Activated CD8-positive, alpha-beta memory T cell treated with anti-CD3 and anti-CD28 coated beads for 1 hour (primary cell): Measurements from ENCODE around the gene CLDN3.

Source experiments
- DNase-seq, 2 donors: peaks; one replicate each; pipeline ENCODE4 v3.0.0-alpha.2; 2020; ENCODE audit warnings: low read depth in 1 of 2; ENCODE audit errors: extremely low read depth in 1 of 2

The CLDN3 gene

GRCh38 chr7:73773700-73774517, 3.8 kb upstream of the CLDN3 start:
- DNase-seq, result no peak

- no peak for DNase-seq
Observed at GRCh38 chr7:73770860-73771670, 995 bp upstream of the CLDN3 start.

- DNase-seq, result no peak
Observed at GRCh38 chr7:73769481-73770001, 529 bp downstream of the CLDN3 start.

- DNase-seq, result no peak
Observed at GRCh38 chr7:73768641-73769480, 1.2 kb downstream of the CLDN3 start.

- DNase-seq, result no peak
Observed at GRCh38 chr7:73766556-73767229, 3.4 kb downstream of the CLDN3 start.

GRCh38 chr7:73762659-73762999, 7.4 kb downstream of the CLDN3 start:
- no peak for DNase-seq

GRCh38 chr7:73761854-73762658, 8.0 kb downstream of the CLDN3 start:
- DNase-seq, result no peak

GRCh38 chr7:73758581-73759138, 11.4 kb downstream of the CLDN3 start:
- DNase-seq, result no peak

GRCh38 chr7:73749931-73750776, 19.9 kb downstream of the CLDN3 start:
- no peak for DNase-seq

- no peak for DNase-seq
Observed at GRCh38 chr7:73746378-73746777, 23.7 kb downstream of the CLDN3 start.

GRCh38 chr7:73742753-73743641, 27.1 kb downstream of the CLDN3 start:
- DNase-seq, result no peak

GRCh38 chr7:73742338-73742752, 27.7 kb downstream of the CLDN3 start:
- DNase-seq, result no peak

- DNase-seq, result no peak
Observed at GRCh38 chr7:73741600-73741999, 28.5 kb downstream of the CLDN3 start.

- DNase-seq, result no peak
Observed at GRCh38 chr7:73740771-73741170, 29.3 kb downstream of the CLDN3 start.

- DNase-seq, result no peak
Observed at GRCh38 chr7:73740212-73740611, 29.9 kb downstream of the CLDN3 start.

GRCh38 chr7:73739387-73739767, 30.7 kb downstream of the CLDN3 start:
- no peak for DNase-seq

- peak; percentile 97 to 99 for DNase-seq
Observed at GRCh38 chr7:73738612-73739386, 31.3 kb downstream of the CLDN3 start, which contains the start of gene ABHD11. Gene ABHD11, minus strand, starts transcription at chr7:73738802. Its CDS starts 32 bp downstream, at chr7:73738770.
